Activated naive CD4-positive, alpha-beta T cell treated with anti-CD3 and anti-CD28 coated beads, Interleukin-2, amount 50 U/mL, for 72 hours (primary cell): Measurements from ENCODE around the gene CALR3. TPM values are rescaled to one million over a fixed set of nuclear protein-coding genes. Genes with fewer than 3 reads are reported as not detected.
"Not testable (repeated sequence)": the region's sequence is repeated elsewhere in the genome, so short reads cannot be mapped to it uniquely, and the experiment has no call there.

Experiments
- ATAC-seq, 2 donors: fragments of 150-1000 bp; cut with Tn5 transposase; 2 replicates each; pipeline ENCODE4 v1.10.0; 2021; ENCODE audit warnings: mild to moderate bottlenecking in 2 of 2, moderate library complexity in 2 of 2
- DNase-seq, 2 donors: peaks; one replicate each; pipeline ENCODE4 v3.0.0; 2021 to 2022; ENCODE audit warnings: low spot score in 2 of 2
- H3K27ac Mint-ChIP-seq, 2 donors: one replicate each; pipeline ENCODE4 v1.8.0; 2022; ENCODE audit warnings: mild to moderate bottlenecking in 2 of 2, mixed read lengths in 2 of 2
- H3K36me3 Mint-ChIP-seq, 2 donors: one replicate each; pipeline ENCODE4 v1.8.0; 2022; ENCODE audit warnings: mixed read lengths in 2 of 2
- H3K9me3 Mint-ChIP-seq, 2 donors: one replicate each; pipeline ENCODE4 v1.8.0; 2022; ENCODE audit warnings: mixed read lengths in 2 of 2
- total RNA-seq, 2 donors: library from RNA; stranded (reverse); gene quantifications; one replicate each; pipeline ENCODE4 v1.2.3, GENCODE V29; 2022

Gene CALR3
- total RNA-seq, 2 donors from 2014 or later: not detected

GRCh38 chr19:16514383-16515019 lies 18.5 kb upstream of the CALR3 start:
- Mint-ChIP-seq H3K9me3 (no peaks in the 10 kb centered on the region), H3K27ac (peak overlapping the region in 1 of 2 donors; percentile 50), H3K36me3 (peaks cover under 1 to 1% of the 10 kb centered on the region in 2 donors)
- DNase-seq (no peak), ATAC-seq (peak in 1 of 2 donors; percentile 27)

GRCh38 chr19:16512611-16513010 lies 16.6 kb upstream of the CALR3 start:
- H3K9me3 Mint-ChIP-seq, ATAC-seq, H3K36me3 Mint-ChIP-seq, H3K27ac Mint-ChIP-seq, DNase-seq: not testable (repeated sequence)

- Mint-ChIP-seq H3K27ac (no peak overlapping the region), H3K36me3 (peaks cover 5% of the 10 kb centered on the region in 2 donors), H3K9me3 (no peaks in the 10 kb centered on the region)
- DNase-seq: no peak
- no peak for ATAC-seq
Measured at GRCh38 chr19:16509141-16510061, 13.4 kb upstream of the CALR3 start.

- ATAC-seq (no peak), DNase-seq (no peak)
- peaks cover 5% of the 10 kb centered on the region in 2 donors for H3K36me3 Mint-ChIP-seq
- no peaks in the 10 kb centered on the region for H3K9me3 Mint-ChIP-seq
- no peak overlapping the region for H3K27ac Mint-ChIP-seq
Measured at GRCh38 chr19:16508546-16508945, 12.6 kb upstream of the CALR3 start.

- Mint-ChIP-seq H3K36me3 (peaks cover 5% of the 10 kb centered on the region in 2 donors), H3K27ac (no peak overlapping the region), H3K9me3 (no peaks in the 10 kb centered on the region)
- ATAC-seq: no peak
- no peak for DNase-seq
Measured at GRCh38 chr19:16506961-16507360, 11.0 kb upstream of the CALR3 start.

GRCh38 chr19:16506161-16506560 lies 10.2 kb upstream of the CALR3 start:
- not testable (repeated sequence) for DNase-seq, H3K27ac Mint-ChIP-seq, H3K36me3 Mint-ChIP-seq, ATAC-seq, H3K9me3 Mint-ChIP-seq

GRCh38 chr19:16504271-16504670 lies 8.3 kb upstream of the CALR3 start:
- ATAC-seq (no peak), DNase-seq (no peak)
- Mint-ChIP-seq H3K36me3 (peaks cover 2 to 6% of the 10 kb centered on the region in 2 donors), H3K9me3 (no peaks in the 10 kb centered on the region), H3K27ac (peak overlapping the region in 1 of 2 donors; percentile 60)

- Mint-ChIP-seq H3K36me3 (peaks cover 9 to 10% of the 10 kb centered on the region in 2 donors), H3K9me3 (no peaks in the 10 kb centered on the region), H3K27ac (peak overlapping the region in 1 of 2 donors; percentile 8)
- ATAC-seq: no peak
- DNase-seq: no peak
Measured at GRCh38 chr19:16497837-16498236, 1.9 kb upstream of the CALR3 start.

GRCh38 chr19:16497042-16497441 lies 1.1 kb upstream of the CALR3 start:
- DNase-seq (no peak), ATAC-seq (no peak)
- Mint-ChIP-seq H3K27ac (peak overlapping the region; percentile 8 to 82), H3K9me3 (no peaks in the 10 kb centered on the region), H3K36me3 (peaks cover 9 to 10% of the 10 kb centered on the region in 2 donors)

GRCh38 chr19:16496613-16496983 lies 631 bp upstream of the CALR3 start:
- H3K27ac Mint-ChIP-seq: peak overlapping the region; percentile 82 to 85
- DNase-seq: no peak
- peaks cover 9 to 10% of the 10 kb centered on the region in 2 donors for H3K36me3 Mint-ChIP-seq
- no peak for ATAC-seq
- no peaks in the 10 kb centered on the region for H3K9me3 Mint-ChIP-seq

- H3K27ac Mint-ChIP-seq, H3K36me3 Mint-ChIP-seq, DNase-seq, H3K9me3 Mint-ChIP-seq, ATAC-seq: not testable (repeated sequence)
Measured at GRCh38 chr19:16486476-16486875, 9.5 kb downstream of the CALR3 start.

- Mint-ChIP-seq H3K36me3 (no peaks in the 10 kb centered on the region), H3K27ac (no peak overlapping the region), H3K9me3 (no peaks in the 10 kb centered on the region)
- ATAC-seq (no peak), DNase-seq (no peak)
Measured at GRCh38 chr19:16482745-16483144, 13.2 kb downstream of the CALR3 start.

GRCh38 chr19:16477311-16477710 lies 18.7 kb downstream of the CALR3 start:
- no peak for ATAC-seq
- DNase-seq: no peak
- Mint-ChIP-seq H3K27ac (no peak overlapping the region), H3K36me3 (no peaks in the 10 kb centered on the region), H3K9me3 (no peaks in the 10 kb centered on the region)

- ATAC-seq (no peak), DNase-seq (no peak)
- H3K36me3 Mint-ChIP-seq: no peaks in the 10 kb centered on the region
- H3K27ac Mint-ChIP-seq: no peak overlapping the region
- no peaks in the 10 kb centered on the region for H3K9me3 Mint-ChIP-seq
Measured at GRCh38 chr19:16476401-16476800, 19.6 kb downstream of the CALR3 start.

GRCh38 chr19:16473875-16474392 lies 22.0 kb downstream of the CALR3 start:
- no peaks in the 10 kb centered on the region for H3K9me3 Mint-ChIP-seq
- DNase-seq (no peak), ATAC-seq (no peak)
- H3K27ac Mint-ChIP-seq: no peak overlapping the region
- H3K36me3 Mint-ChIP-seq: no peaks in the 10 kb centered on the region

GRCh38 chr19:16472992-16473391 lies 23.0 kb downstream of the CALR3 start:
- Mint-ChIP-seq H3K9me3 (no peaks in the 10 kb centered on the region), H3K27ac (no peak overlapping the region), H3K36me3 (no peaks in the 10 kb centered on the region)
- DNase-seq (no peak), ATAC-seq (no peak)

- ATAC-seq, DNase-seq, H3K9me3 Mint-ChIP-seq, H3K36me3 Mint-ChIP-seq: not testable (repeated sequence)
- peak overlapping the region in 1 of 2 donors; percentile 80 for H3K27ac Mint-ChIP-seq
Measured at GRCh38 chr19:16472559-16472899, 23.4 kb downstream of the CALR3 start.
